ENCODE results near the gene MAGI2.
"Not testable (repeated sequence)": the region's sequence is repeated elsewhere in the genome, so short reads cannot be mapped to it uniquely, and the experiment has no call there.

Gene MAGI2

DNA sequence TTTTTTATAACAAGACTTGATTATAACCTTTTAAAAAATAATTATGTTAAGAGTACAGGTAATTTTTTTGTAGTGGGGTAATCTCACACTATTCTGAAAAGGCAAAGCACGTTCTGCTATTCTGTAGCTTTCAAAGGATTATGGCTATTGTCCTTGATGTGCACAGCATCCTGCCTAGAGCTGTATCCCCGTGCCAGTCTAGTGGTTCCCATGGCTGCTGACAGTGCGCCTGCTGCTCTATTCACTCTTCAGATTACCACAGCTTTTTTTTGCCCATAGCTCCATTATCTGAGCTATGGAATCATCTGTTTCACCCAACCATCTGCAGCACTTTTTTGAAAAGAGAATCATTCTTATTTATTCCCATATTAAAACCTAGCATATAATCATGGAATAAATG lies 931.5 kb downstream of the MAGI2 start:
- TF ChIP-seq POU2F2 (IDR thresholded peaks at IDR 0.05; ENCODE audit: low read depth, low read length), result no peak
- TF ChIP-seq POLR2A (IDR thresholded peaks at IDR 0.05; ENCODE audit: low read depth, low read length), result no peak
- no peak for TF ChIP-seq TAF1 (IDR thresholded peaks at IDR 0.05; ENCODE audit: low read depth, low read length)
- TF ChIP-seq PAX5 (IDR thresholded peaks at IDR 0.05; ENCODE audit: insufficient read depth, low read length, severe bottlenecking), result no peak
- TF ChIP-seq SPI1 (IDR thresholded peaks at IDR 0.05; ENCODE audit: low read depth, low read length), result no peak
- TF ChIP-seq POLR2AphosphoS5 (IDR thresholded peaks at IDR 0.05; ENCODE audit: low read depth, low read length), result no peak
- FAIRE-seq (no peak), DNase-seq (ENCODE audit: insufficient read length, low spot score) (no peak)

DNA sequence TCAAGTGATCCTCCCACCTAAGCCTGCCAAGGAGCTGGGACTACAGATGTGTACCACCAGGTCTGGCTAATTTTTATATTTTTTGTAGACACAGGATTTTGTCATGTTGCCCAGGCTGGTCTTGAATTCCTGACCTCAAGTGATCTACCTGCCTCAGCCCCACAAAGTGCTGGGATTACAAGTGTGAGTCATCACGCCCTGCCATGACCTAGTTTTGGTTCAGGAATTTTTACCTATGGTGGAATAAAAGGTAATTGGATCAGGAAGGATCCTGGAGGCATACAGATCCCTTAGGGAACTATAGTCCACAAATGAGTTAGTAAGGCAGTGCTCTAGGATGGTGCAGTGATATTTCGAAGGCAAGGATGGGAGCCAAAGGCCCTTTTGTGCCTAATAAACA lies 937.0 kb downstream of the MAGI2 start:
- DNase-seq (ENCODE audit: insufficient read length, low spot score) (no peak), FAIRE-seq (no peak)
- TF ChIP-seq POLR2A (IDR thresholded peaks at IDR 0.05; ENCODE audit: low read depth, low read length) (no peak), POLR2AphosphoS5 (IDR thresholded peaks at IDR 0.05; ENCODE audit: low read depth, low read length) (no peak), POU2F2 (IDR thresholded peaks at IDR 0.05; ENCODE audit: low read depth, low read length) (no peak), TAF1 (IDR thresholded peaks at IDR 0.05; ENCODE audit: low read depth, low read length) (no peak)

DNA sequence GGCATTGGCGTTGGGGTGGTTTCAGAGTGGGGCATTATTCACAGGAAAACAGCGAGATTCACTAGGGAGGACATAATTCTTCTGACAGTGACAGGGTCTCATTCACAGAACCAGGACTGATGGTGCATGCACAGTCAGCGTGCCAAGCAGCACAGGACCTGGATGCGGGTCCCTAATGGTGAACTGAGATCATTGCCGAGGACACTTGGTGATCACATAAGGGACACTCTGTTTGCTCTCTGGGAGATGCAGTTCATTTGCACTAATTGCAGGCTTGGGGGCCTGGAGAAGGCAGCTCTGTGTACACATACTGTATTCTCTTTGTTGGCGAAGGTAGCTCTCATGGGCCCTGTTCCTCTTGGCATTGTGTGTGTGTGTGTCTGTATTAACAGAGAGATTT lies 938.8 kb downstream of the MAGI2 start:
- DNase-seq (ENCODE audit: insufficient read length, low spot score), result no peak
- TF ChIP-seq PAX5 (IDR thresholded peaks at IDR 0.05; ENCODE audit: insufficient read depth, low read length, severe bottlenecking) (no peak), TAF1 (IDR thresholded peaks at IDR 0.05; ENCODE audit: low read depth, low read length) (no peak), POLR2A (IDR thresholded peaks at IDR 0.05; ENCODE audit: low read depth, low read length) (no peak), POU2F2 (IDR thresholded peaks at IDR 0.05; ENCODE audit: low read depth, low read length) (no peak), POLR2AphosphoS5 (IDR thresholded peaks at IDR 0.05; ENCODE audit: low read depth, low read length) (no peak), SPI1 (IDR thresholded peaks at IDR 0.05; ENCODE audit: low read depth, low read length) (no peak)
- FAIRE-seq, result no peak

DNA sequence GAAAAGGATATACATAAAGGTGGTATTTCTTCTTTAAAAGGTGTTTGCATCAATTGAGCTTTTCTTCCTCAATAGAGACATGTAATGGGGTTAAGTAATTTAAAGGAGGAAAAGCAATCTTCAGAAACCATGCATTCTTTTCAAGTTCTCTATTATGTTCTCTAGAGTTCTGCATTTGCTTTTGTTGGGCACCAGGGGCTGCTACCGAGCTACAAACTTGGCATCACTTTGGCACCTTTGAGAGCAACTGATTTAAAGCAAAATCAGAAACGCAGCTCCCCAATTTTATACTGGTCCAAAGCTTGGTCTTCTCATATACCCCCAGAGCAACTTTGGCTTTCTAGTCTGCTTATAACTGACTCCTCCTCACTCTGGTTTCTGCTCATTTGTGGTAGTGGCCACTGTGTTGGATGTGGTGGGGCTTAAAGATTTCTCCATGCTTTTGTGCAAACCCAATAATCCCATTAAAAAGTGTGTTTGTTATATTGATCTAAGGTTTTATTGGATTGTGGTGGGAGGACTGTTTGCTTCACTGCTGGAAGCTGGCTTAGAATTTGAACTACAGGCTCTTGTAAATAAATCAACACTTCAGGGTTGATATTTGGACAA lies 942.8 kb downstream of the MAGI2 start:
- FAIRE-seq (no peak), DNase-seq (ENCODE audit: insufficient read length, low spot score) (peak; percentile 5)
- no peak for TF ChIP-seq SPI1 (IDR thresholded peaks at IDR 0.05; ENCODE audit: low read depth, low read length)
- TF ChIP-seq POU2F2 (IDR thresholded peaks at IDR 0.05; ENCODE audit: low read depth, low read length), result no peak
- TF ChIP-seq TAF1 (IDR thresholded peaks at IDR 0.05; ENCODE audit: low read depth, low read length), result no peak
- TF ChIP-seq POLR2AphosphoS5 (IDR thresholded peaks at IDR 0.05; ENCODE audit: low read depth, low read length), result no peak
- TF ChIP-seq POLR2A (IDR thresholded peaks at IDR 0.05; ENCODE audit: low read depth, low read length), result no peak
- TF ChIP-seq PAX5 (IDR thresholded peaks at IDR 0.05; ENCODE audit: insufficient read depth, low read length, severe bottlenecking), result no peak

DNA sequence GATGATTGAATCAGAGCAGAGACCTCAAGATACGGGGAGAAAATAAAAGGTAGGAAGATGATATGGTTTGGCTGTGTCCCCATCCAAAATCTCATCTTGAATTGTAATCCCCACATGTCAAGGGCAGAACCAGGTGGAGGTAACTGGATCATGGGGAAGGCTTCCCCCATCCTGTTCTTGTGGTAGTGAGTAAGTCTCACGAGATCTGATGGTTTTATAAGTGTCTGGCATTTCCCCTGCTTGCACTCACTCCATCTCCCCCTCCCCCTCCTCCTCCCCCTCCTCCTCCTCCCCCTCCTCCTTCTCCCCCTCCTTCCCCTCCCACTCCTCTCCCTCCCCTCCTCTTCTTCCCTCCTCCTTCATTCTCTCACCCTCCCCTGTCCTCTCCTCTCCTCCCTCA lies 950.2 kb downstream of the MAGI2 start:
- DNase-seq (ENCODE audit: insufficient read length, low spot score); FAIRE-seq: not testable (repeated sequence)

DNA sequence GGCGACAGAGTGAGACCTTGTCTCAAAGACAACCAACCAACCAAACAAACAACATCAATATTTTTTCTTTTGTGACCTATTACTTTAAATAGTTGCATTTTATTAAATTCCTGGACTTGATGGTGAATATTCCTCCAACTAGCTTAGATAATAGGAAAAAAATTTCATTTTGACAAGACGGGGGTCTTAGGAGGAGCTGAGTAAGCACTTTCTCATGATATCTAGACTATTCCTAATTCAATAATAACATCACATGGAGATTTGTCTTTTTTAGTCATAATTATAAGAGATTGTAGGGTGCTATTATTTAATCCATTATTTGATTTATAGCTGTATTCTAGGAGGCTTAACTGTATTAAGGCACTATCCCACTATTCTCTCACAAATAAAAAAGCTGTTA lies 952.4 kb downstream of the MAGI2 start:
- no peak for FAIRE-seq
- no peak for DNase-seq (ENCODE audit: insufficient read length, low spot score)
- no peak for TF ChIP-seq PAX5 (IDR thresholded peaks at IDR 0.05; ENCODE audit: insufficient read depth, low read length, severe bottlenecking)
- TF ChIP-seq POU2F2 (IDR thresholded peaks at IDR 0.05; ENCODE audit: low read depth, low read length), result no peak
- TF ChIP-seq POLR2AphosphoS5 (IDR thresholded peaks at IDR 0.05; ENCODE audit: low read depth, low read length), result no peak
- no peak for TF ChIP-seq POLR2A (IDR thresholded peaks at IDR 0.05; ENCODE audit: low read depth, low read length)
- TF ChIP-seq TAF1 (IDR thresholded peaks at IDR 0.05; ENCODE audit: low read depth, low read length), result no peak

DNA sequence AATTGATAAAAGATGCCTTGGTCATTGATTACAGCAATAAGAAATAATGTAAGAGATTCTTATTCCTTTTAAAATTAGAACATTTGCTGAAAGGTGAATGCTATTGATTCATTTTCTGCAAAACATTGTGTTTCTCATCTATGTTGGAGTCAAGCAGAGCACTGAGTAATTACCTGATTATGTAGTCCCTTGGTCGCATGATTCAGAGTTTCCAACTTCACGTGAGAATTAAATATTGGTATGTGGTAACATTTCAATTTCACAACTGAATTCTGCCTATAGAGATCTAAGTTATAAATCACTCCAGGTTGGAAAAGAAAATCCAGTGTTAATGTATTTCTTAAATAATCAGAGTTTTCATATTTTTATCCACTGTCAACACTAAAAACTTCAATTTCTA lies 953.5 kb downstream of the MAGI2 start:
- no peak for DNase-seq (ENCODE audit: insufficient read length, low spot score)
- FAIRE-seq, result no peak
- no peak for TF ChIP-seq PAX5 (IDR thresholded peaks at IDR 0.05; ENCODE audit: insufficient read depth, low read length, severe bottlenecking)
- no peak for TF ChIP-seq TAF1 (IDR thresholded peaks at IDR 0.05; ENCODE audit: low read depth, low read length)
- no peak for TF ChIP-seq POLR2A (IDR thresholded peaks at IDR 0.05; ENCODE audit: low read depth, low read length)
- no peak for TF ChIP-seq POU2F2 (IDR thresholded peaks at IDR 0.05; ENCODE audit: low read depth, low read length)

DNA sequence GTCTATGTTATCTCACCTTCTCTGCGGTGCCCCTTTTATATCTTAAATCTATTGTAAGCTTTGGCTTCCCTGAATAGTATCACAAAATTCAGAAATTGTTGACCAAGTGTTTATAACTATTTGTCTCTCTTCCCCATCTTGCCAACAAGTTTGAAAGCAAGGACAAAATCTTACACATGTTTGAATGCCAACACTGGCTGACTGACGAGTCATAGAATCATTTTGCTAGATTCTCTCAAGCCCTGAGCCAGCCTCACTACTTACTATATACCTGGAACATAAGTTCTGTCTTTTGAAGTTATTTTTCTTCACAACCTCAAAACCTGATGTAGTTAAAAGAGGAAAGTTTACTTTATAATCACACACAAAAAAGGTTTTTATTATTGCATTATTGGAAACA lies 954.2 kb downstream of the MAGI2 start:
- no peak for TF ChIP-seq POU2F2 (IDR thresholded peaks at IDR 0.05; ENCODE audit: low read depth, low read length)
- FAIRE-seq (no peak), DNase-seq (ENCODE audit: insufficient read length, low spot score) (no peak)

DNA sequence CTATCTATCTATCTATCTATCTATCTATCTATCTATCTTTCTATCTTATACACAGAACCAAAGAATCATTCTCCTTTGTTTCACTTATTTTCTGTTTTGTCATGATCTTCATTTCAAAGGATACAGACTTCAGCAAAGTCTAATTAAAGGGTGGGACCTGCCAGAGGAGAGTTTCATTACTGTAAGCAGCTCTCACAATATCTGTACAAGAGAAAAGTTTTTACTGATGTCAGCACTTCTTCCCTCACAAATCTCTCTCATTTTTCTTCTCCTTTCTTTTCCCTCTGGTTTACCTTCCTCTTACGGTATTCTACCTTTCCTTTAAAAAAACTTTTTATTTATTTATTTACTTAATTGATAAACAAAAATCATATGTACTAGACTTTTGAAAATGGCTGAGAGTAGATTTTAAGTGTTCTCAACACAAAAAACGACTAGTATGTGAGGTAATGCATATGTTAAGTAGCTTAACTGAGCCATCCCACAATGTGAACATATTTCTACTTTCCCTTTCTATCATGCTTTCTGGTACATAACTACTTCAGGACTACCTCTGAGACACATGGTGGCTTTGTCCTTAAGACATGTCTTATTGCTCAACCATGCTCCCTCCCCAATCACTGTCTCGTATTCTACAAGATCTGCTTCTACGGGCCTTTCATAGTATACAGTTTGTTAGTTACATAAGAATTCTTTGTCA lies 955.6 kb downstream of the MAGI2 start:
- no peak for FAIRE-seq
- TF ChIP-seq POLR2A (IDR thresholded peaks at IDR 0.05; ENCODE audit: low read depth, low read length), result no peak
- TF ChIP-seq PAX5 (IDR thresholded peaks at IDR 0.05; ENCODE audit: insufficient read depth, low read length, severe bottlenecking), result no peak
- no peak for DNase-seq (ENCODE audit: insufficient read length, low spot score)

DNA sequence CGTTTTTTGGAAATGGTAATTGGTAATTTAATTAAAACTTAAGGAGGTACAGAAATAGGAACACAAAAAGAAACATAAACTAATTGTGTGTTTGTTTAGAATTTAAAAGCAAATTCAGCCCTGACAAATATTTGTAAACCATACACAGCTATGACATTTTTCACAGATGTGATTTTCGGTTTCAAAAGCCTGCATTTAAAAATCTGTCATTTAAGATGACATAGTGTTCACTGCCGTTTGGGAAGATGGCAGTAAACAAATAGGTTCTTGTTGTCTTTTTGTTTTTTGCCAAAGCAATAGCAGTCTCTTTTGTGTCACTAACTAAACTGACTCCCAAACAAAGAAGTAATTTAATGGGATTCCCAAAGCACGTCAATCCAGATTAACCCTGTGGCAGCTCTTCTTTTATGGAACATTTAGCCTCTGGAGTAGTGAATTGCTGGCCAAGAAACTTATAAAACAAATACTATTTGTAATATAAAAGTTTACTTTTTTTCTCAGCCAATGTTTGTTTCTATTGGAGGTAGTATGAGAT lies 957.3 kb downstream of the MAGI2 start:
- DNase-seq (ENCODE audit: insufficient read length, low spot score), result no peak
- FAIRE-seq, result no peak

More for the DNA sequence above, 957.3 kb downstream of the MAGI2 start:
- TF ChIP-seq TAF1 (IDR thresholded peaks at IDR 0.05; ENCODE audit: low read depth, low read length) (no peak), POU2F2 (IDR thresholded peaks at IDR 0.05; ENCODE audit: low read depth, low read length) (no peak), POLR2AphosphoS5 (IDR thresholded peaks at IDR 0.05; ENCODE audit: low read depth, low read length) (no peak), POLR2A (IDR thresholded peaks at IDR 0.05; ENCODE audit: low read depth, low read length) (no peak), PAX5 (IDR thresholded peaks at IDR 0.05; ENCODE audit: insufficient read depth, low read length, severe bottlenecking) (no peak)

Measured in GM12891 (cell line).